Measurements from ENCODE around the gene ING5.

ING5 gene

GRCh38 chr2:241746084-241746483 lies 44.2 kb downstream of the ING5 start:
- ChIA-PET POLR2A (no interaction called here), CTCF (no interaction called here)
- TF ChIP-seq CTCF (IDR thresholded peaks at IDR 0.05; ENCODE audit: control extremely low read depth, extremely low read depth, low read depth, missing control alignments), result no peak
- DNase-seq (ENCODE audit: extremely low spot score), result no peak

- DNase-seq (ENCODE audit: extremely low spot score), result no peak
- ChIA-PET CTCF (interaction anchor here (1.3 kb wide), 1 partner anchor 38 kb away, joined by 4 read pairs; no protein-coding TSS in a partner anchor), POLR2A (no interaction called here)
- no peak for TF ChIP-seq CTCF (IDR thresholded peaks at IDR 0.05; ENCODE audit: control extremely low read depth, extremely low read depth, low read depth, missing control alignments)
These were observed 46.8 kb downstream of the ING5 start for GRCh38 chr2:241748468-241749256.

GRCh38 chr2:241750076-241750840 lies 48.4 kb downstream of the ING5 start:
- TF ChIP-seq CTCF (IDR thresholded peaks at IDR 0.05; ENCODE audit: control extremely low read depth, extremely low read depth, low read depth, missing control alignments), result no peak
- no peak for DNase-seq (ENCODE audit: extremely low spot score)
- POLR2A ChIA-PET, result interaction anchor here (0.6 kb wide), 1 partner anchor 117 kb away, joined by 4 read pairs; no protein-coding TSS in a partner anchor
- CTCF ChIA-PET, result no interaction called here

GRCh38 chr2:241751152-241751551 lies 49.3 kb downstream of the ING5 start:
- DNase-seq (ENCODE audit: extremely low spot score), result no peak
- POLR2A ChIA-PET, result no interaction called here
- no peak for TF ChIP-seq CTCF (IDR thresholded peaks at IDR 0.05; ENCODE audit: control extremely low read depth, extremely low read depth, low read depth, missing control alignments)
- CTCF ChIA-PET, result no interaction called here

- ChIA-PET POLR2A (no interaction called here), CTCF (no interaction called here)
- no peak for DNase-seq (ENCODE audit: extremely low spot score)
- no peak for TF ChIP-seq CTCF (IDR thresholded peaks at IDR 0.05; ENCODE audit: control extremely low read depth, extremely low read depth, low read depth, missing control alignments)
These were observed 49.9 kb downstream of the ING5 start for GRCh38 chr2:241751776-241752175.

DNA sequence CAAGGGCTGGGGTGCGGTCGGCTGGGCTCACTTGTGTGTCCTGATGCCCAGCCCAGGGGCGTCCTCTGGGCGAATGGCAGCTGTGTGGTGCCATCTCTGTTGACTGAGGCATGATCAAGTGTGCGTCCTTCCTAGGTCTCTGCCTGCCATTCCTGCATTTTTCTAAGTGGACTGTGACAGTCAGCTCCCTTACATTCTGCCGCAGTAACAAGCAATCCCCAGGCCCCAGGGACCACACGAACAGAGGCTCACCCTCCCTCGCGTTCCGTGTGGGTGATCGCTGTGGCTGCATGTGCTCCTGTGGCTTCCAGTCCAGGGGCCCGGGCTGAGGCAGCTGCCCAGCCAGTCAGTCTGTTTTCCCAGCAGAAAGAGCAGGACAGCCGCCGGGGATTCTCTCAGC lies 50.4 kb downstream of the ING5 start:
- CTCF ChIA-PET, result no interaction called here
- no peak for DNase-seq (ENCODE audit: extremely low spot score)
- POLR2A ChIA-PET, result no interaction called here
- no peak for TF ChIP-seq CTCF (IDR thresholded peaks at IDR 0.05; ENCODE audit: control extremely low read depth, extremely low read depth, low read depth, missing control alignments)

Measured in GM10248 (cell line).